ENCODE results near the gene B3GALT6.

B3GALT6 gene

GRCh38 chr1:1267488-1268283, 35.6 kb downstream of the B3GALT6 start:
- no peak for DNase-seq

GRCh38 chr1:1268284-1268682, 36.2 kb downstream of the B3GALT6 start:
- DNase-seq: no peak

GRCh38 chr1:1270813-1271212, 38.8 kb downstream of the B3GALT6 start:
- no peak for DNase-seq

GRCh38 chr1:1272341-1273208, 40.5 kb downstream of the B3GALT6 start:
- DNase-seq: no peak

GRCh38 chr1:1273209-1273511, 41.1 kb downstream of the B3GALT6 start:
- no peak for DNase-seq

GRCh38 chr1:1273512-1274298, 41.7 kb downstream of the B3GALT6 start, which contains the start of gene UBE2J2:
Gene UBE2J2 (minus strand): TSS chr1:1273854. CDS start chr1:1267992, 5,862 bp downstream.
- DNase-seq: peak; percentile 91

- no peak for DNase-seq
Observed at GRCh38 chr1:1274299-1274930, 42.4 kb downstream of the B3GALT6 start.

GRCh38 chr1:1274931-1275431, 42.9 kb downstream of the B3GALT6 start:
- no peak for DNase-seq

GRCh38 chr1:1275836-1276235, 43.8 kb downstream of the B3GALT6 start:
- no peak for DNase-seq

GRCh38 chr1:1278620-1279019, 46.6 kb downstream of the B3GALT6 start:
- no peak for DNase-seq

- DNase-seq: no peak
Observed at GRCh38 chr1:1279028-1279427, 47.0 kb downstream of the B3GALT6 start.

GRCh38 chr1:1280782-1281481, 48.9 kb downstream of the B3GALT6 start:
- no peak for DNase-seq

GRCh38 chr1:1281533-1282321, 49.7 kb downstream of the B3GALT6 start:
- no peak for DNase-seq

GRCh38 chr1:1282998-1283397, 51.0 kb downstream of the B3GALT6 start:
- DNase-seq: no peak

GRCh38 chr1:1283821-1284220, 51.8 kb downstream of the B3GALT6 start:
- DNase-seq: no peak

Measured in CD4-positive, alpha-beta T cell treated with Interleukin-4 for 4 hours (primary cell).